ENCODE measurements around the gene C1QA.
"Not testable (repeated sequence)": the region's sequence is repeated elsewhere in the genome, so short reads cannot be mapped to it uniquely, and the experiment has no call there.

GRCh38 chr1:22676151-22676550 lies 39.7 kb downstream of the C1QA start:
- not testable (repeated sequence) for TF ChIP-seq PHF8 (IDR thresholded peaks at IDR 0.05; ENCODE audit: borderline replicate concordance, low read depth); RCOR1 (IDR thresholded peaks at IDR 0.05; ENCODE audit: low read depth, low read length); POLR2A (IDR thresholded peaks at IDR 0.05; ENCODE audit: low read length); MAZ (IDR thresholded peaks at IDR 0.05; ENCODE audit: borderline replicate concordance, low read depth, low read length); EP300 (IDR thresholded peaks at IDR 0.05)
- TF ChIP-seq, protein P1, sequence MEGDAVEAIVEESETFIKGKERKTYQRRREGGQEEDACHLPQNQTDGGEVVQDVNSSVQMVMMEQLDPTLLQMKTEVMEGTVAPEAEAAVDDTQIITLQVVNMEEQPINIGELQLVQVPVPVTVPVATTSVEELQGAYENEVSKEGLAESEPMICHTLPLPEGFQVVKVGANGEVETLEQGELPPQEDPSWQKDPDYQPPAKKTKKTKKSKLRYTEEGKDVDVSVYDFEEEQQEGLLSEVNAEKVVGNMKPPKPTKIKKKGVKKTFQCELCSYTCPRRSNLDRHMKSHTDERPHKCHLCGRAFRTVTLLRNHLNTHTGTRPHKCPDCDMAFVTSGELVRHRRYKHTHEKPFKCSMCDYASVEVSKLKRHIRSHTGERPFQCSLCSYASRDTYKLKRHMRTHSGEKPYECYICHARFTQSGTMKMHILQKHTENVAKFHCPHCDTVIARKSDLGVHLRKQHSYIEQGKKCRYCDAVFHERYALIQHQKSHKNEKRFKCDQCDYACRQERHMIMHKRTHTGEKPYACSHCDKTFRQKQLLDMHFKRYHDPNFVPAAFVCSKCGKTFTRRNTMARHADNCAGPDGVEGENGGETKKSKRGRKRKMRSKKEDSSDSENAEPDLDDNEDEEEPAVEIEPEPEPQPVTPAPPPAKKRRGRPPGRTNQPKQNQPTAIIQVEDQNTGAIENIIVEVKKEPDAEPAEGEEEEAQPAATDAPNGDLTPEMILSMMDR (IDR thresholded peaks at IDR 0.05): not testable (repeated sequence)
- TF ChIP-seq, protein P2, sequence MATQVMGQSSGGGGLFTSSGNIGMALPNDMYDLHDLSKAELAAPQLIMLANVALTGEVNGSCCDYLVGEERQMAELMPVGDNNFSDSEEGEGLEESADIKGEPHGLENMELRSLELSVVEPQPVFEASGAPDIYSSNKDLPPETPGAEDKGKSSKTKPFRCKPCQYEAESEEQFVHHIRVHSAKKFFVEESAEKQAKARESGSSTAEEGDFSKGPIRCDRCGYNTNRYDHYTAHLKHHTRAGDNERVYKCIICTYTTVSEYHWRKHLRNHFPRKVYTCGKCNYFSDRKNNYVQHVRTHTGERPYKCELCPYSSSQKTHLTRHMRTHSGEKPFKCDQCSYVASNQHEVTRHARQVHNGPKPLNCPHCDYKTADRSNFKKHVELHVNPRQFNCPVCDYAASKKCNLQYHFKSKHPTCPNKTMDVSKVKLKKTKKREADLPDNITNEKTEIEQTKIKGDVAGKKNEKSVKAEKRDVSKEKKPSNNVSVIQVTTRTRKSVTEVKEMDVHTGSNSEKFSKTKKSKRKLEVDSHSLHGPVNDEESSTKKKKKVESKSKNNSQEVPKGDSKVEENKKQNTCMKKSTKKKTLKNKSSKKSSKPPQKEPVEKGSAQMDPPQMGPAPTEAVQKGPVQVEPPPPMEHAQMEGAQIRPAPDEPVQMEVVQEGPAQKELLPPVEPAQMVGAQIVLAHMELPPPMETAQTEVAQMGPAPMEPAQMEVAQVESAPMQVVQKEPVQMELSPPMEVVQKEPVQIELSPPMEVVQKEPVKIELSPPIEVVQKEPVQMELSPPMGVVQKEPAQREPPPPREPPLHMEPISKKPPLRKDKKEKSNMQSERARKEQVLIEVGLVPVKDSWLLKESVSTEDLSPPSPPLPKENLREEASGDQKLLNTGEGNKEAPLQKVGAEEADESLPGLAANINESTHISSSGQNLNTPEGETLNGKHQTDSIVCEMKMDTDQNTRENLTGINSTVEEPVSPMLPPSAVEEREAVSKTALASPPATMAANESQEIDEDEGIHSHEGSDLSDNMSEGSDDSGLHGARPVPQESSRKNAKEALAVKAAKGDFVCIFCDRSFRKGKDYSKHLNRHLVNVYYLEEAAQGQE (IDR thresholded peaks at IDR 0.05): not testable (repeated sequence)
